H9 (cell line): ENCODE measurements around the gene TENM4. TPM values are rescaled to one million over a fixed set of nuclear protein-coding genes. Genes with fewer than 3 reads are reported as not detected.

Experiments
- DNase-seq: peaks from one replicate; pipeline ENCODE4 v3.0.0-alpha.2; 2017
- H2AFZ ChIP-seq: one replicate; pipeline ENCODE4 v1.6.1; 2013; ENCODE audit warnings: mild to moderate bottlenecking, low read length, control low read depth, moderate library complexity
- H2AK5ac ChIP-seq: 2 replicates; pipeline ENCODE4 v1.6.1; 2013; ENCODE audit warnings: low read length, control low read depth, mixed read lengths; ENCODE audit not compliant: insufficient read length
- H2BK120ac ChIP-seq: one replicate; pipeline ENCODE4 v1.6.1; 2013; ENCODE audit warnings: low read depth, mild to moderate bottlenecking, low read length, control low read depth, inconsistent platforms; ENCODE audit not compliant: poor library complexity, severe bottlenecking
- H2BK12ac ChIP-seq: 2 replicates; pipeline ENCODE4 v1.6.1; 2013; ENCODE audit warnings: low read length, control low read depth, mixed read lengths, low read depth; ENCODE audit not compliant: insufficient read length
- H2BK15ac ChIP-seq: 2 replicates; pipeline ENCODE4 v1.6.1; 2013; ENCODE audit warnings: low read depth, low read length, control low read depth
- H2BK20ac ChIP-seq: one replicate; pipeline ENCODE4 v1.6.1; 2013; ENCODE audit warnings: low read depth, mild to moderate bottlenecking, low read length, control low read depth, inconsistent platforms; ENCODE audit not compliant: poor library complexity, severe bottlenecking
- H2BK5ac ChIP-seq: 2 replicates; pipeline ENCODE4 v1.6.1; 2013; ENCODE audit warnings: low read length, control low read depth, mixed read lengths; ENCODE audit not compliant: insufficient read length
- H3K14ac ChIP-seq: 2 replicates; pipeline ENCODE4 v1.6.1; 2013; ENCODE audit warnings: low read length, control low read depth; ENCODE audit not compliant: insufficient read depth
- H3K18ac ChIP-seq: 2 replicates; pipeline ENCODE4 v1.6.1; 2013; ENCODE audit warnings: low read depth, mild to moderate bottlenecking, mixed read lengths, low read length, control low read depth; ENCODE audit not compliant: insufficient read length
- H3K23ac ChIP-seq: 2 replicates; pipeline ENCODE4 v1.6.1; 2013; ENCODE audit warnings: low read length, control low read depth, mixed read lengths, low read depth; ENCODE audit not compliant: insufficient read length
- H3K23me2 ChIP-seq: 2 replicates; pipeline ENCODE4 v1.6.1; 2013; ENCODE audit warnings: low read depth, mild to moderate bottlenecking, mixed read lengths, low read length, control low read depth; ENCODE audit not compliant: insufficient read length, poor library complexity, severe bottlenecking
- H3K27ac ChIP-seq: 2 replicates; pipeline ENCODE4 v1.5.1; 2013; ENCODE audit warnings: low read length, control low read depth, mixed read lengths, low read depth; ENCODE audit not compliant: insufficient read length
- H3K27me3 ChIP-seq: 2 replicates; pipeline ENCODE4 v1.6.1; 2013; ENCODE audit warnings: low read length, control low read depth, inconsistent platforms; ENCODE audit not compliant: insufficient read depth
- H3K4ac ChIP-seq: 2 replicates; pipeline ENCODE4 v1.6.1; 2013; ENCODE audit warnings: low read depth, mild to moderate bottlenecking, control low read depth, inconsistent platforms, low read length, moderate library complexity
- H3K4me1 ChIP-seq: 2 replicates; pipeline ENCODE4 v1.6.1; 2013; ENCODE audit warnings: low read length, control low read depth, inconsistent platforms; ENCODE audit not compliant: insufficient read depth
- H3K4me2 ChIP-seq: 2 replicates; pipeline ENCODE4 v1.6.1; 2013; ENCODE audit warnings: low read length, control low read depth, mixed read lengths; ENCODE audit not compliant: insufficient read length, insufficient read depth
- H3K56ac ChIP-seq: 2 replicates; pipeline ENCODE4 v1.6.1; 2013; ENCODE audit warnings: low read depth, mild to moderate bottlenecking, mixed read lengths, low read length, control low read depth; ENCODE audit not compliant: insufficient read length
- H3K79me1 ChIP-seq: 2 replicates; pipeline ENCODE4 v1.6.1; 2013; ENCODE audit warnings: low read depth, mild to moderate bottlenecking, moderate library complexity, low read length, control low read depth, inconsistent platforms; ENCODE audit not compliant: insufficient read depth, poor library complexity, severe bottlenecking
- H3K79me2 ChIP-seq: 2 replicates; pipeline ENCODE4 v1.6.1; 2013; ENCODE audit warnings: low read length, control low read depth, inconsistent platforms; ENCODE audit not compliant: insufficient read depth
- H3K9ac ChIP-seq: 2 replicates; pipeline ENCODE4 v1.6.1; 2013; ENCODE audit warnings: low read length, control low read depth, mixed read lengths; ENCODE audit not compliant: insufficient read length; ENCODE audit errors: extremely low read depth
- H3K9me3 ChIP-seq: one replicate; pipeline ENCODE4 v1.6.1; 2013; ENCODE audit warnings: low read depth, low read length, inconsistent platforms; ENCODE audit not compliant: control insufficient read depth
- H3T11ph ChIP-seq: one replicate; pipeline ENCODE4 v1.6.1; 2013; ENCODE audit warnings: mild to moderate bottlenecking, low read length, control low read depth, inconsistent platforms
- H4K20me1 ChIP-seq: one replicate; pipeline ENCODE4 v1.6.1; 2013; ENCODE audit not compliant: control insufficient read depth, insufficient read length, insufficient read depth
- H4K5ac ChIP-seq: 2 replicates; pipeline ENCODE4 v1.6.1; 2013; ENCODE audit warnings: low read depth, mild to moderate bottlenecking, mixed read lengths, low read length, control low read depth; ENCODE audit not compliant: insufficient read length
- H4K8ac ChIP-seq: replicated peaks from 2 replicates; pipeline ENCODE4 v1.6.1; 2013; ENCODE audit warnings: low read length, control low read depth, mixed read lengths, low read depth; ENCODE audit not compliant: insufficient read length
- H4K91ac ChIP-seq: 2 replicates; pipeline ENCODE4 v1.6.1; 2013; ENCODE audit warnings: low read depth, mild to moderate bottlenecking, moderate library complexity, mixed read lengths, low read length, control low read depth; ENCODE audit not compliant: insufficient read length
- H3K27ac Mint-ChIP-seq, 3 experiments: 2 replicates in 2 of 3; 3 replicates in 1 of 3; pipeline ENCODE4 v1.8.0; 2020 to 2021; ENCODE audit warnings: mixed read lengths in 3 of 3, mild to moderate bottlenecking in 1 of 3, moderate library complexity in 1 of 3
- H3K27me3 Mint-ChIP-seq: 2 replicates; pipeline ENCODE4 v1.8.0; 2021; ENCODE audit warnings: low read depth, mild to moderate bottlenecking, moderate library complexity, mixed read lengths
- H3K36me3 Mint-ChIP-seq, 3 experiments: 2 replicates in 2 of 3; 3 replicates in 1 of 3; pipeline ENCODE4 v1.8.0; 2020 to 2021; ENCODE audit warnings: low read depth in 3 of 3, mixed read lengths in 3 of 3; ENCODE audit not compliant: insufficient read depth in 1 of 3
- H3K4me1 Mint-ChIP-seq, 2 experiments: 2 replicates each; pipeline ENCODE4 v1.8.0; 2020; ENCODE audit warnings: mixed read lengths in 2 of 2
- H3K4me3 Mint-ChIP-seq, 2 experiments: 2 replicates in 1 of 2; 3 replicates in 1 of 2; pipeline ENCODE4 v1.8.0; 2020 to 2021; ENCODE audit warnings: mild to moderate bottlenecking in 2 of 2, mixed read lengths in 2 of 2, moderate library complexity in 1 of 2
- H3K9me3 Mint-ChIP-seq, 2 experiments: 2 replicates in 1 of 2; 3 replicates in 1 of 2; pipeline ENCODE4 v1.8.0; 2020; ENCODE audit warnings: mild to moderate bottlenecking in 2 of 2, mixed read lengths in 2 of 2, moderate library complexity in 1 of 2
- WGBS: extraction: QIAGEN DNeasy Blood & Tissue Kit; methylation state at CpG from one replicate; pipeline ENCODE4 v1.1.7; 2013; ENCODE audit warnings: missing lambda C conversion rate, low lambda C conversion rate, mixed read lengths; ENCODE audit not compliant: insufficient read length; ENCODE audit errors: extremely low coverage; 5-methylcytosine and 5-hydroxymethylcytosine counted together
- total RNA-seq: library from RNA; stranded (reverse); gene quantifications from 2 replicates; pipeline ENCODE4 v1.2.1, GENCODE V29; 2021
- TF ChIP-seq, protein P1 (sequence below): fragments of 200-600 bp; sonication (generic); conservative IDR thresholded peaks from 3 replicates; pipeline ENCODE4 v1.8.0; 2021; ENCODE audit warnings: antibody characterized with exemption, mild to moderate bottlenecking

The TENM4 gene
- total RNA-seq, 1 experiment from 2014 or later = 4.6 TPM

DNA sequence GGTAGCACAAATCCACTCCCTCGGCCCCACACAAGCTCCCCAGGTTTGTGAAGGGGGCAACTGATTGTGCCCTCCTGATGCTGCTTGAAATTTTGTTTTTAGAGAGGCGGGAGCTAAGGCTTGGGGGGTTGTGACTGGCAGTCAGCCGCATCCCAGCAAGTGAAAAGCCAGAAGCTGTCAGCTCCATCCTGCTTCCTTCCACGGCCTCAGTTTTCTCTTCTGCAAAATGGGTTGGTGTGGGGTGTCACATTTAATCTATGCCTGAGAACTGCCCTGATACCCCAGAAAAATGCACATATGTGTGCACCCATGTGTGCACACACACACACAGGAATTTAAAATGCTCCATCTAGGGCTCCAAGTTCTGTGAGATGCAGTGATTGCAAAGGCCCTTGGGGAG lies 358.6 kb downstream of the TENM4 start:
- Histone ChIP-seq H2BK12ac (no peak overlapping the region), H3K9ac (no peak overlapping the region), H3K18ac (no peak overlapping the region), H2AFZ (no peak overlapping the region), H2BK120ac (no peak overlapping the region), H3K4me1 (no peaks in the 10 kb centered on the region; the same call in 1 of the 2 replicates), H2AK5ac (no peak overlapping the region), H3K4ac (no peak overlapping the region), H4K5ac (no peak overlapping the region), H3K9me3 (no peaks in the 10 kb centered on the region), H3K79me1 (no peaks in the 10 kb centered on the region), H2BK5ac (no peak overlapping the region), H3K4me2 (no peak overlapping the region), H3K14ac (no peak overlapping the region), H3K56ac (no peak overlapping the region), H3T11ph (no peak overlapping the region), H4K91ac (no peak overlapping the region), H4K8ac (no peak overlapping the region), H3K79me2 (no peaks in the 10 kb centered on the region), H3K23ac (no peak overlapping the region), H2BK15ac (no peak overlapping the region), H3K27me3 (no peaks in the 10 kb centered on the region), H3K23me2 (no peaks in the 10 kb centered on the region), H4K20me1 (no peaks in the 10 kb centered on the region), H3K27ac (no peak overlapping the region), H2BK20ac (no peak overlapping the region)
- no CpG with 5 or more reads among the region's 4 CpGs for WGBS
- TF ChIP-seq, protein P1, sequence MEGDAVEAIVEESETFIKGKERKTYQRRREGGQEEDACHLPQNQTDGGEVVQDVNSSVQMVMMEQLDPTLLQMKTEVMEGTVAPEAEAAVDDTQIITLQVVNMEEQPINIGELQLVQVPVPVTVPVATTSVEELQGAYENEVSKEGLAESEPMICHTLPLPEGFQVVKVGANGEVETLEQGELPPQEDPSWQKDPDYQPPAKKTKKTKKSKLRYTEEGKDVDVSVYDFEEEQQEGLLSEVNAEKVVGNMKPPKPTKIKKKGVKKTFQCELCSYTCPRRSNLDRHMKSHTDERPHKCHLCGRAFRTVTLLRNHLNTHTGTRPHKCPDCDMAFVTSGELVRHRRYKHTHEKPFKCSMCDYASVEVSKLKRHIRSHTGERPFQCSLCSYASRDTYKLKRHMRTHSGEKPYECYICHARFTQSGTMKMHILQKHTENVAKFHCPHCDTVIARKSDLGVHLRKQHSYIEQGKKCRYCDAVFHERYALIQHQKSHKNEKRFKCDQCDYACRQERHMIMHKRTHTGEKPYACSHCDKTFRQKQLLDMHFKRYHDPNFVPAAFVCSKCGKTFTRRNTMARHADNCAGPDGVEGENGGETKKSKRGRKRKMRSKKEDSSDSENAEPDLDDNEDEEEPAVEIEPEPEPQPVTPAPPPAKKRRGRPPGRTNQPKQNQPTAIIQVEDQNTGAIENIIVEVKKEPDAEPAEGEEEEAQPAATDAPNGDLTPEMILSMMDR = no peak
- no peaks in the 10 kb centered on the region; the same call in 1 of the 2 replicates for H3K27me3 Mint-ChIP-seq
- peaks cover 14 to 37% of the 10 kb centered on the region in 2 experiments for H3K4me1 Mint-ChIP-seq
- H3K9me3 Mint-ChIP-seq = no peaks in the 10 kb centered on the region; a peak in 1 of 5 replicates
- no peak for DNase-seq
- no peaks in the 10 kb centered on the region for H3K36me3 Mint-ChIP-seq
- no peak overlapping the region for H3K4me3 Mint-ChIP-seq
- no peak overlapping the region; a peak in 1 of 7 replicates for H3K27ac Mint-ChIP-seq
